ENCODE results near the gene SDHAF2.

- TF ChIP-seq CTCF (IDR thresholded peaks at IDR 0.05) (no peak), POLR2A (IDR thresholded peaks at IDR 0.05) (no peak), EP300 (IDR thresholded peaks at IDR 0.05; ENCODE audit: low read depth) (no peak)
Observed at GRCh38 chr11:61448552-61448927, 18.6 kb downstream of the SDHAF2 start.

Data from transverse colon (tissue), 3 donors.